ENCODE results near the gene SDS. TPM values are rescaled to one million over a fixed set of nuclear protein-coding genes. Genes with fewer than 3 reads are reported as not detected.
A peak's percentile ranks its signal among the peaks of the same experiment; 100 is the strongest.
"Not testable (repeated sequence)": the region's sequence is repeated elsewhere in the genome, so short reads cannot be mapped to it uniquely, and the experiment has no call there.

The SDS gene
- total RNA-seq, 2 experiments from 2014 or later, result not detected

DNA sequence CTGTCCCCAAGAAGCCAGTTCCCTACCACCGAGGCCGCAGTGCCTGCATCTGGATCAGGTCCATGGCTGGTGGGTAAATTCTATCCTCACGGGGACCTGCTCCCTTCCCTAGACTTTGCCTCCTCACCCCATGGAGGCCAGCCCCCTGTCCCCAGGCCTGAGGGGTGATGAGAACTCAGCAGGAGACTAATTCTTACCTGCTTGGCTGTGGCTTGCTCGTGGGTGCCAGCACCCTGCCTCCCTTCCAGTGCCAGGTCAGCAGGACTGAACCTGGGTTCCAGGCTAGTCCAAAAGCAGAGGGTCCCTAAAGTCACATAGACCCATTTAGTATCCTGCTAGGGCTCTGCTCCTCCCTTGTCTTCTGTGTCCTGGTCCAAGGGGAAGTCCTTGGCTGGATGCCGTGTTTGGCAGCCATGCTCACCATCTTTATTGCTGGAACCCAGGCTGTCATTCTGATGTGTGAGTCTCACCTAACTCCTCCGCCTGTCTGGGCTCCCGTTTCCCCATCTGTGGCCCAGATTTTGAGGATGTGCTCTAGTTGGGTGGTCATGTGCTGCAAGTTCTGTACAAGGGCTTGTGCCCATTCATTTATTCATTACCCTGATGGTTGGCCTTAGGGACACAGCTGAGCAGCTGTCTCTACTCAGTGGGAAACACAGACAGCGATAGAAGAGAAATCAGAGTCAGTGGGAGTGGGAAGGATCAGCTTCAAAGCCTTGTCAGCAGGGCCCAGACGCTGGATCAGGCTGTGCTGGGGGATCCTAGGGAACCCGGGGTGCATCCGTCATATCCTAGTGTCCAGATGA lies 44.4 kb downstream of the SDS start:
- Histone ChIP-seq H2AFZ (ENCODE audit: low read length) (no peak overlapping the region; the same call in 1 of the 2 replicates), H3K4me2 (ENCODE audit: low read length) (peak overlapping the region; percentile 97), H3K9me3 (ENCODE audit: low read length) (no peaks in the 10 kb centered on the region), H3K36me3 (ENCODE audit: insufficient read depth, low read length) (no peaks in the 10 kb centered on the region), H4K20me1 (ENCODE audit: insufficient read depth, low read length) (0 out of 2 replicates have a peak, but pooled peaks cover 10% of the 10 kb centered on the region), H3K4me3 (ENCODE audit: low read depth, low read length, poor library complexity, severe bottlenecking) (peak overlapping the region; percentile 95), H3K27ac (ENCODE audit: low read depth, low read length, poor library complexity, severe bottlenecking) (no peak overlapping the region), H3K4me1 (ENCODE audit: insufficient read depth, low read length, poor library complexity, severe bottlenecking) (peaks cover 19% of the 10 kb centered on the region), H3K79me2 (ENCODE audit: insufficient read depth, low read depth, low read length) (no peaks in the 10 kb centered on the region), H3K9me2 (ENCODE audit: insufficient read depth, low read length) (no peaks in the 10 kb centered on the region)
- no peak for TF ChIP-seq EZH2phosphoT487 (IDR thresholded peaks at IDR 0.05; ENCODE audit: borderline replicate concordance, low read depth, low read length)
- TF ChIP-seq, protein P1, sequence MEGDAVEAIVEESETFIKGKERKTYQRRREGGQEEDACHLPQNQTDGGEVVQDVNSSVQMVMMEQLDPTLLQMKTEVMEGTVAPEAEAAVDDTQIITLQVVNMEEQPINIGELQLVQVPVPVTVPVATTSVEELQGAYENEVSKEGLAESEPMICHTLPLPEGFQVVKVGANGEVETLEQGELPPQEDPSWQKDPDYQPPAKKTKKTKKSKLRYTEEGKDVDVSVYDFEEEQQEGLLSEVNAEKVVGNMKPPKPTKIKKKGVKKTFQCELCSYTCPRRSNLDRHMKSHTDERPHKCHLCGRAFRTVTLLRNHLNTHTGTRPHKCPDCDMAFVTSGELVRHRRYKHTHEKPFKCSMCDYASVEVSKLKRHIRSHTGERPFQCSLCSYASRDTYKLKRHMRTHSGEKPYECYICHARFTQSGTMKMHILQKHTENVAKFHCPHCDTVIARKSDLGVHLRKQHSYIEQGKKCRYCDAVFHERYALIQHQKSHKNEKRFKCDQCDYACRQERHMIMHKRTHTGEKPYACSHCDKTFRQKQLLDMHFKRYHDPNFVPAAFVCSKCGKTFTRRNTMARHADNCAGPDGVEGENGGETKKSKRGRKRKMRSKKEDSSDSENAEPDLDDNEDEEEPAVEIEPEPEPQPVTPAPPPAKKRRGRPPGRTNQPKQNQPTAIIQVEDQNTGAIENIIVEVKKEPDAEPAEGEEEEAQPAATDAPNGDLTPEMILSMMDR (conservative IDR thresholded peaks at IDR 0.05; ENCODE audit: low read length), result no peak
- ChIA-PET POLR2A (interaction anchor here (0.6 kb wide), 2 partner anchors 32 to 94 kb away, joined by 3 to 9 read pairs; no protein-coding TSS in a partner anchor), CTCF (ENCODE audit: unreplicated experiment) (no interaction called here)
- no peak for DNase-seq (ENCODE audit: low spot score)
- BruUV-seq (replicated peaks), result no TSS peak
- intact Hi-C loops (cut with micrococcal nuclease; ENCODE audit: unreplicated experiment), result loop anchor here (2.0 kb wide), 1 partner anchor 47 kb away; no protein-coding TSS in a partner anchor

DNA sequence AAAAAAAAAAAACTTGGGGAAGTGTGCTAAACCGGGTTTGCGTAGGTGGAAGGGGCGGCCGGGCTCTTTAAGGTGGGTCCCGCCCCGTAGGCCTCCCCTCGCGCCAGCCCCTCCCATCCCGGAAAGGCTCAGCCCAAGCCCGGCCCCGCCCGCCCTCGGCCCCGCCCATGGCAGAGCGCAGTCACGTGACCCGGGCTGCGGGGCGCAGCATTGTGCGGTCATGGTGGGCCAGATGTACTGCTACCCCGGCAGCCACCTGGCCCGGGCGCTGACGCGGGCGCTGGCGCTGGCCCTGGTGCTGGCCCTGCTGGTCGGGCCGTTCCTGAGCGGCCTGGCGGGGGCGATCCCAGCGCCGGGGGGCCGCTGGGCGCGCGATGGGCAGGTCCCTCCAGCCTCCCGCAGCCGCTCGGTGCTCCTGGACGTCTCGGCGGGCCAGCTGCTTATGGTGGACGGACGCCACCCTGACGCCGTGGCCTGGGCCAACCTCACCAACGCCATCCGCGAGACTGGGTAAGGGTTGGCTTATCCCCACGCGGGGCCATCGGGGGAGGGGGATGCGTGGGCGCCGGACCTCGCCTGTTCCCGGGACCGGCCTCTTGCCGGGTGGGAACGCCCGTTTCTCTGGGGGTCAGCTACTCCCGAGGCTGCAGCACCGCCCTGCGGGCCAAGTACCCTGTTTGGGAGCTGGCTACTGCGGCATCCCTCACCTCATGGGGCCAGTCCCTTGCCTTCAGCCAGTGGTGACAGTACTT lies 45.1 kb downstream of the SDS start, which contains the start of gene PLBD2:
PLBD2 (plus strand) TSS at position 207 of the 752 bp plus-strand sequence; CDS start at position 221, 14 bp downstream.
- DNase-seq (ENCODE audit: low spot score), result peak; percentile 96
- no peaks in the 10 kb centered on the region for H3K9me2 ChIP-seq (ENCODE audit: insufficient read depth, low read length)
- H3K4me1 ChIP-seq (ENCODE audit: insufficient read depth, low read length, poor library complexity, severe bottlenecking), result peaks cover 19% of the 10 kb centered on the region
- H3K79me2 ChIP-seq (ENCODE audit: insufficient read depth, low read depth, low read length), result no peaks in the 10 kb centered on the region
- POLR2A ChIA-PET, result interaction anchor here (0.6 to 1.0 kb wide), 5 partner anchors 11 to 811 kb away, joined by 3 to 8 read pairs (median 3); partner anchors contain the start of gene SLC8B1
- CTCF ChIA-PET (ENCODE audit: unreplicated experiment), result interaction anchor here (0.6 kb wide), 1 partner anchor 120 kb away, joined by 5 read pairs; no protein-coding TSS in a partner anchor
- H3K4me3 ChIP-seq (ENCODE audit: low read depth, low read length, poor library complexity, severe bottlenecking), result peak within 1 kb of the TSS; percentile 95
- TF ChIP-seq EZH2phosphoT487 (IDR thresholded peaks at IDR 0.05; ENCODE audit: borderline replicate concordance, low read depth, low read length), result no peak
- TF ChIP-seq, protein P1 (conservative IDR thresholded peaks at IDR 0.05; ENCODE audit: low read length), result no peak
- no TSS peak for BruUV-seq (replicated peaks)
- H3K9me3 ChIP-seq (ENCODE audit: low read length), result no peaks in the 10 kb centered on the region
- no peak within 1 kb of the TSS for H3K27ac ChIP-seq (ENCODE audit: low read depth, low read length, poor library complexity, severe bottlenecking)
- H3K36me3 ChIP-seq (ENCODE audit: insufficient read depth, low read length), result no peaks in the 10 kb centered on the region
- peak within 1 kb of the TSS; percentile 97 for H3K4me2 ChIP-seq (ENCODE audit: low read length)
- 0 out of 2 replicates have a peak, but pooled peaks cover 10% of the 10 kb centered on the region for H4K20me1 ChIP-seq (ENCODE audit: insufficient read depth, low read length)
- peak within 1 kb of the TSS; percentile 91 for H2AFZ ChIP-seq (ENCODE audit: low read length)
- intact Hi-C loops (cut with micrococcal nuclease; ENCODE audit: unreplicated experiment), result loop anchor here (1.0 to 2.0 kb wide), 2 partner anchors 23 to 46 kb away; partner anchors contain the start of gene SLC8B1

DNA sequence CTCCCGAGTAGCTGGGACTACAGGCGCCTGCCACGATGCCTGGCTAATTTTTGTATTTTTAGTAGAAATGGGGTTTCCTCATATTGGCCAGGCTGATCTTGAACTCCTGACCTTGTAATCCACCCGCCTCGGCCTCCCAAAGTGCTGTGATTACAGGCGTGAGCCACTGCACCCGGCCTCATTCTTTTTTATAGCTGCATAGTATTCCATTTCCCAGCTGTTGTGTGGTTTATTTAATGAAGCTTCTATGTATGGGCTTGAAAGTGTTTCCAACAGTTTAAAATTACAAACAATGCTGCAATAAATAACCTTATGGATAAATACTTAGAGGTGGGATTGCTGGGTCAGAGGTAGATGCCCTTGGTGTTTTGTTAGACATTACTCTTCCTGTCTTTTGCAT lies 49.5 kb downstream of the SDS start:
- H3K79me2 ChIP-seq (ENCODE audit: insufficient read depth, low read depth, low read length); BruUV-seq (replicated peaks); H4K20me1 ChIP-seq (ENCODE audit: insufficient read depth, low read length); H3K36me3 ChIP-seq (ENCODE audit: insufficient read depth, low read length); intact Hi-C loops (cut with micrococcal nuclease; ENCODE audit: unreplicated experiment); DNase-seq (ENCODE audit: low spot score); H3K9me3 ChIP-seq (ENCODE audit: low read length); H3K4me2 ChIP-seq (ENCODE audit: low read length); H3K4me1 ChIP-seq (ENCODE audit: insufficient read depth, low read length, poor library complexity, severe bottlenecking); H2AFZ ChIP-seq (ENCODE audit: low read length); H3K4me3 ChIP-seq (ENCODE audit: low read depth, low read length, poor library complexity, severe bottlenecking); CTCF ChIA-PET (ENCODE audit: unreplicated experiment); H3K27ac ChIP-seq (ENCODE audit: low read depth, low read length, poor library complexity, severe bottlenecking); H3K9me2 ChIP-seq (ENCODE audit: insufficient read depth, low read length): not testable (repeated sequence)
- POLR2A ChIA-PET, result interaction anchor here (0.6 kb wide), 1 partner anchor 180 kb away, joined by 3 read pairs; no protein-coding TSS in a partner anchor
